WERI-Rb-1 (cell line): Measurements from ENCODE around the gene TAF4.
A peak's percentile ranks its signal among the peaks of the same experiment; 100 is the strongest.

ENCODE experiments used
- DNase-seq: peaks from one replicate; pipeline ENCODE4 v3.0.0-alpha.2; 2020
- H3K27ac ChIP-seq: fragments of 250-450 bp; sonication (Bioruptor Pico); 2 replicates; pipeline ENCODE4 v1.5.1; 2020; ENCODE audit warnings: mild to moderate bottlenecking, moderate library complexity
- H3K27me3 ChIP-seq: fragments of 250-450 bp; sonication (Bioruptor Pico); 2 replicates; pipeline ENCODE4 v1.5.1; 2021; ENCODE audit warnings: mild to moderate bottlenecking, low read depth, moderate library complexity; ENCODE audit not compliant: insufficient read depth, severe bottlenecking
- H3K36me3 ChIP-seq: fragments of 250-450 bp; sonication (Bioruptor Pico); 2 replicates; pipeline ENCODE4 v1.5.1; 2020; ENCODE audit warnings: mild to moderate bottlenecking, moderate library complexity
- H3K4me3 ChIP-seq: 2 replicates; pipeline ENCODE4 v1.5.1; 2011; ENCODE audit warnings: low read depth, mild to moderate bottlenecking, control low read depth, low read length
- H3K9me3 ChIP-seq: fragments of 250-450 bp; sonication (Bioruptor Pico); 2 replicates; pipeline ENCODE4 v1.5.1; 2021; ENCODE audit warnings: mild to moderate bottlenecking, moderate library complexity; ENCODE audit not compliant: severe bottlenecking
- CTCF ChIP-seq: IDR thresholded peaks from 2 replicates; pipeline ENCODE4 v1.5.1; 2011; ENCODE audit warnings: low read depth, mild to moderate bottlenecking, control low read depth, inconsistent platforms, low read length

TAF4 gene

GRCh38 chr20:62065674-62066338 is at the start of gene TAF4:
Gene TAF4, minus strand, starts transcription at chr20:62065881. Its CDS starts 71 bp downstream, at chr20:62065810.
- H3K27ac ChIP-seq, result peak within 1 kb of the TSS; percentile 96
- no peak for TF ChIP-seq CTCF
- peak; percentile 73 for DNase-seq
- peak within 1 kb of the TSS; percentile 53 for H3K4me3 ChIP-seq
- H3K27me3 ChIP-seq, result no peaks in the 10 kb centered on the region
- H3K9me3 ChIP-seq, result peaks cover under 1% of the 10 kb centered on the region
- H3K36me3 ChIP-seq, result peaks cover 29% of the 10 kb centered on the region

- no peaks in the 10 kb centered on the region for H3K36me3 ChIP-seq
- no peak overlapping the region for H3K27ac ChIP-seq
- no peak overlapping the region for H3K4me3 ChIP-seq
- no peaks in the 10 kb centered on the region for H3K27me3 ChIP-seq
- no peak for TF ChIP-seq CTCF
- no peak for DNase-seq
- H3K9me3 ChIP-seq, result peaks cover 22% of the 10 kb centered on the region
Observed at GRCh38 chr20:62114894-62115293, 49.2 kb upstream of the TAF4 start.

- Histone ChIP-seq H3K27me3 (no peaks in the 10 kb centered on the region), H3K4me3 (no peak overlapping the region), H3K9me3 (peaks cover 42% of the 10 kb centered on the region), H3K36me3 (no peaks in the 10 kb centered on the region), H3K27ac (no peak overlapping the region)
- no peak for DNase-seq
- no peak for TF ChIP-seq CTCF
Observed at GRCh38 chr20:62112368-62112767, 46.7 kb upstream of the TAF4 start.

- H3K4me3 ChIP-seq, result no peak overlapping the region
- no peak for DNase-seq
- H3K27me3 ChIP-seq, result no peaks in the 10 kb centered on the region
- no peaks in the 10 kb centered on the region for H3K36me3 ChIP-seq
- TF ChIP-seq CTCF, result no peak
- H3K27ac ChIP-seq, result no peak overlapping the region
- peaks cover 49% of the 10 kb centered on the region for H3K9me3 ChIP-seq
Observed at GRCh38 chr20:62111148-62111547, 45.5 kb upstream of the TAF4 start.

- Histone ChIP-seq H3K36me3 (no peaks in the 10 kb centered on the region), H3K27ac (no peak overlapping the region), H3K4me3 (no peak overlapping the region), H3K27me3 (no peaks in the 10 kb centered on the region), H3K9me3 (peaks cover 33% of the 10 kb centered on the region)
- TF ChIP-seq CTCF, result no peak
- DNase-seq, result no peak
Observed at GRCh38 chr20:62105592-62105991, 39.9 kb upstream of the TAF4 start.
